MM.1S (cell line): Measurements from ENCODE around the gene PHF23.
A peak's percentile ranks its signal among the peaks of the same experiment; 100 is the strongest.

Experiments
- DNase-seq: peaks from one replicate; pipeline ENCODE4 v3.0.0-alpha.2; 2015
- H2AFZ ChIP-seq: fragments of 300-600 bp; sonication (generic); 2 replicates; pipeline ENCODE4 v1.6.0; 2016; ENCODE audit warnings: antibody characterized with exemption, low read length
- H3F3A ChIP-seq: fragments of 300-600 bp; sonication (generic); 2 replicates; pipeline ENCODE4 v1.6.1; 2016; ENCODE audit warnings: mild to moderate bottlenecking, antibody characterized with exemption, low read length, moderate library complexity, mixed read lengths; ENCODE audit not compliant: insufficient read depth
- H3K27ac ChIP-seq: fragments of 300-600 bp; sonication (generic); 2 replicates; pipeline ENCODE4 v1.5.1; 2016; ENCODE audit warnings: mild to moderate bottlenecking, low read length
- H3K27me3 ChIP-seq: fragments of 300-600 bp; sonication (generic); replicated peaks from 2 replicates; pipeline ENCODE4 v1.6.0; 2016; ENCODE audit warnings: low read length; ENCODE audit not compliant: insufficient read depth
- H3K36me3 ChIP-seq: fragments of 300-600 bp; sonication (generic); replicated peaks from 2 replicates; pipeline ENCODE4 v1.6.1; 2016; ENCODE audit warnings: mild to moderate bottlenecking, low read length, mixed read lengths; ENCODE audit not compliant: insufficient read depth
- H3K4me1 ChIP-seq: fragments of 300-600 bp; sonication (generic); 2 replicates; pipeline ENCODE4 v1.6.1; 2016; ENCODE audit warnings: low read length, mixed read lengths
- H3K4me2 ChIP-seq: fragments of 300-600 bp; sonication (generic); 2 replicates; pipeline ENCODE4 v1.6.0; 2016; ENCODE audit warnings: low read depth, low read length
- H3K4me3 ChIP-seq: fragments of 300-600 bp; sonication (generic); 2 replicates; pipeline ENCODE4 v1.5.1; 2016; ENCODE audit warnings: low read length, mixed read lengths
- H3K79me2 ChIP-seq: fragments of 300-600 bp; sonication (generic); 2 replicates; pipeline ENCODE4 v1.6.1; 2016; ENCODE audit warnings: mixed run types, low read length, mixed read lengths
- H3K9ac ChIP-seq: fragments of 300-600 bp; sonication (generic); 2 replicates; pipeline ENCODE4 v1.6.1; 2016; ENCODE audit warnings: low read length, mixed read lengths
- H3K9me2 ChIP-seq: fragments of 300-600 bp; sonication (generic); replicated peaks from 2 replicates; pipeline ENCODE4 v1.6.1; 2016; ENCODE audit warnings: mild to moderate bottlenecking, low read length, mixed read lengths; ENCODE audit not compliant: insufficient read depth
- H3K9me3 ChIP-seq: fragments of 300-600 bp; sonication (generic); replicated peaks from 2 replicates; pipeline ENCODE4 v1.6.1; 2016; ENCODE audit warnings: mild to moderate bottlenecking, low read length, mixed read lengths; ENCODE audit not compliant: insufficient read depth
- H4K20me1 ChIP-seq: fragments of 300-600 bp; sonication (generic); 2 replicates; pipeline ENCODE4 v1.6.1; 2016; ENCODE audit warnings: mild to moderate bottlenecking, low read length, moderate library complexity, mixed read lengths; ENCODE audit not compliant: insufficient read depth
- CTCF ChIP-seq: fragments of 300-600 bp; sonication (generic); IDR thresholded peaks from 2 replicates; pipeline ENCODE4 v1.5.1; 2016; ENCODE audit warnings: antibody characterized with exemption, low read length, mixed read lengths
- EZH2 ChIP-seq: fragments of 300-600 bp; sonication (generic); optimal IDR thresholded peaks from 2 replicates; pipeline ENCODE3; 2017; ENCODE audit warnings: low read depth, mild to moderate bottlenecking, antibody characterized with exemption, low read length, mixed read lengths
- EZH2phosphoT487 ChIP-seq: fragments of 300-600 bp; sonication (generic); IDR thresholded peaks from 2 replicates; pipeline ENCODE4 v1.6.1; 2018; ENCODE audit warnings: antibody characterized with exemption, low read length

The PHF23 gene

DNA sequence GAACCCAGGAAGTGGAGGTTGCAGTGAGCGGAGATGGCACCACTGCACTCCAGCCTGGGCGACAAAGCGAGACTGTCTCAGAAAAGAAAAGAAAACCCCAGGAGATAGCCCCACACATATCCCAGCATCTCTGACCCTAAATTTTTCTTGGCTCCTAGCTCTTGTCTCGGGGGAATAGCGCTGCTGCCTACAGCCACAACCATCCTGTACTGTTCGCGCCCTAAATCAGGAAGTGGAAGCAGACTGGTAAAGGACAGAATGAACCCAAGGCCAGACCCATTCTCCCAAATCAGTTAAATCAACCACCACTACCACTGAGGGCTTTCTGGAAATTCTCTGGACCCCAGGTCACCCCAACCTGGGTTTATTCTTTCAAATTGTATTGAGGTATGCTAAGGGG is 10.6 kb upstream of the PHF23 start:
- peaks cover 68% of the 10 kb centered on the region for H3K79me2 ChIP-seq
- no peak for DNase-seq

DNA sequence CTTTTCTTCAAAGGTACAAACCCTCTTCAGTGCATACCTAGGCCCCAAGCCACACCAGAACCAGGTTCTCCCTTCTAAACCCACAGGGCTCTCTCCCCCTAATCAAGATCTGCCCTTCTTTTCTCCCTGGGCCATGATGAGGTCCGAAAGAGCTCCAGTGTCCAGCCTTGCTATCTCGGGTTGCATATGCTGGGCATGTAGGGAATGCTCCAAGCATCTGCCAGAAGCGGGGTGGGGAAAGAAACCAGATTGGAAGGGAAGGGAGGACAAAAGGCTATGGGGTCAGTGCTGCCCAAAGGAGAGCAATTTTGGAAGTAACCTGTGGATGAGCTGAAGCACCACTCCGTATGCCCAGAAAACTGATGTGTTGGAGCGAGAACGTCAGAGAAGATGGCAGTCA is 10.0 kb upstream of the PHF23 start:
- H3K4me2 ChIP-seq = no peak overlapping the region
- peaks cover 68% of the 10 kb centered on the region for H3K79me2 ChIP-seq
- 0 out of 2 replicates have a peak, but pooled peaks cover 3% of the 10 kb centered on the region for H3K36me3 ChIP-seq

More for the DNA sequence above, 10.6 kb upstream of the PHF23 start:
- Histone ChIP-seq H3K9me3 (no peaks in the 10 kb centered on the region), H3F3A (peaks cover 10% of the 10 kb centered on the region), H3K4me1 (peaks cover 18% of the 10 kb centered on the region), H3K36me3 (0 out of 2 replicates have a peak, but pooled peaks cover 6% of the 10 kb centered on the region), H4K20me1 (no peaks in the 10 kb centered on the region), H3K4me3 (peak overlapping the region; percentile 71), H3K27me3 (no peaks in the 10 kb centered on the region), H3K9ac (peak overlapping the region; percentile 99; the same call in 1 of the 2 replicates), H3K27ac (no peak overlapping the region), H3K4me2 (peak overlapping the region; percentile 72), H3K9me2 (no peaks in the 10 kb centered on the region), H2AFZ (no peak overlapping the region)
- no peak for TF ChIP-seq CTCF
- no peak for TF ChIP-seq EZH2phosphoT487
- TF ChIP-seq EZH2 = no peak

DNA sequence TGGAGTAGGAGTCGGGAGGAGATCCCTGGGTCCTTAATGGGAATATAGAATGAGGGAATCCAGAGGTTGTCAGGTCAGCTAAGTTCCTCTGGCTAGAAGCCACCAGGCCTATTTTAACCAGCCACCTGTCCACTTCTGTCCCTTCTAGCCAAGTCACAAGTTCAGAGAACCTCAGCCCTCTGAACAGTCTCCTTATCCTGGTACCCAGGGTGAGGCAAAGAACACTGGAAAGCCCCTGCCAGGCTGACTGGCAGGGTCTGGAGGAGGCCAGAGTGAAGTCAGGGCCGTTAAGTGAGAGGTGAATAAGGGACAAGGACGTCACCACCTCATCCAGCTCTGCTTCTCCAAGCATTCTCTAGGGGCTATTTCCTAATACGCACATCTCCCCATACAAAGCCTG is 9.5 kb upstream of the PHF23 start:
- H3K27ac ChIP-seq = no peak overlapping the region
- H4K20me1 ChIP-seq = no peaks in the 10 kb centered on the region
- no peak for DNase-seq
- peaks cover 20% of the 10 kb centered on the region for H3F3A ChIP-seq
- H3K4me2 ChIP-seq = no peak overlapping the region
- H3K9me3 ChIP-seq = no peaks in the 10 kb centered on the region
- H3K36me3 ChIP-seq = 0 out of 2 replicates have a peak, but pooled peaks cover 3% of the 10 kb centered on the region
- H3K9ac ChIP-seq = no peak overlapping the region
- H3K79me2 ChIP-seq = peaks cover 68% of the 10 kb centered on the region
- TF ChIP-seq EZH2 (no peak), CTCF (no peak), EZH2phosphoT487 (no peak)
- no peak overlapping the region for H2AFZ ChIP-seq
- peaks cover 18% of the 10 kb centered on the region for H3K4me1 ChIP-seq
- no peaks in the 10 kb centered on the region for H3K27me3 ChIP-seq
- no peaks in the 10 kb centered on the region for H3K9me2 ChIP-seq
- H3K4me3 ChIP-seq = no peak overlapping the region

More for the DNA sequence above, 10.0 kb upstream of the PHF23 start:
- Histone ChIP-seq H3K27ac (no peak overlapping the region), H3K9me2 (no peaks in the 10 kb centered on the region), H3K9me3 (no peaks in the 10 kb centered on the region), H3F3A (peaks cover 17% of the 10 kb centered on the region), H3K4me3 (no peak overlapping the region), H3K27me3 (no peaks in the 10 kb centered on the region), H2AFZ (no peak overlapping the region), H3K9ac (no peak overlapping the region), H4K20me1 (no peaks in the 10 kb centered on the region), H3K4me1 (peaks cover 18% of the 10 kb centered on the region)
- no peak for TF ChIP-seq EZH2
- no peak for TF ChIP-seq EZH2phosphoT487
- TF ChIP-seq CTCF = no peak
- DNase-seq = no peak
